HEK293 (cell line): Measurements from ENCODE around the gene SIMC1.

Source experiments
- CTCF ChIP-seq: fragments of 450-650 bp; formaldehyde crosslinking; IDR thresholded peaks from 2 replicates; pipeline ENCODE4 v1.5.1; 2016; ENCODE audit warnings: missing biosample characterization, missing genetic modification characterization
- MYNN ChIP-seq: fragments of 450-650 bp; formaldehyde crosslinking; IDR thresholded peaks from 2 replicates; pipeline ENCODE4 v1.5.1; 2016; ENCODE audit warnings: missing biosample characterization, missing genetic modification characterization, borderline replicate concordance
- OSR2 ChIP-seq: fragments of 450-650 bp; formaldehyde crosslinking; IDR thresholded peaks from 2 replicates; pipeline ENCODE4 v1.5.1; 2016; ENCODE audit warnings: missing biosample characterization, missing genetic modification characterization
- REPIN1 ChIP-seq: fragments of 450-650 bp; formaldehyde crosslinking; IDR thresholded peaks from 2 replicates; pipeline ENCODE4 v1.5.1; 2017; ENCODE audit warnings: missing biosample characterization, missing genetic modification characterization, low read depth
- SP2 ChIP-seq: fragments of 450-650 bp; formaldehyde crosslinking; IDR thresholded peaks from 2 replicates; pipeline ENCODE4 v1.5.1; 2016; ENCODE audit warnings: missing biosample characterization, missing genetic modification characterization
- ZNF274 ChIP-seq, 2 experiments: fragments of 200-500 bp in 1 of 2; fragments of 450-650 bp in 1 of 2; sonication (Bioruptor generic) in 1 of 2; formaldehyde crosslinking in 1 of 2; IDR thresholded peaks; 2 replicates each; pipeline versions ENCODE4 v1.5.1 to v1.6.1; 2014 to 2016; ENCODE audit warnings: borderline replicate concordance in 1 of 2, inconsistent platforms in 1 of 2, low read length in 1 of 2, missing biosample characterization in 1 of 2, missing genetic modification characterization in 1 of 2
- ZNF354C ChIP-seq: fragments of 450-650 bp; formaldehyde crosslinking; IDR thresholded peaks from 2 replicates; pipeline ENCODE4 v1.5.1; 2016; ENCODE audit warnings: missing biosample characterization, missing genetic modification characterization, low read depth, borderline replicate concordance
- ZNF558 ChIP-seq: fragments of 450-650 bp; formaldehyde crosslinking; IDR thresholded peaks from 2 replicates; pipeline ENCODE4 v1.5.1; 2016; ENCODE audit warnings: missing biosample characterization, missing genetic modification characterization
- ZNF707 ChIP-seq: fragments of 450-650 bp; formaldehyde crosslinking; IDR thresholded peaks from 2 replicates; pipeline ENCODE4 v1.5.1; 2016; ENCODE audit warnings: missing biosample characterization, missing genetic modification characterization
- TF ChIP-seq, protein P1 (sequence below): fragments of 450-650 bp; formaldehyde crosslinking; IDR thresholded peaks from 2 replicates; pipeline ENCODE4 v1.5.1; 2016; ENCODE audit warnings: missing biosample characterization, missing genetic modification characterization, borderline replicate concordance

- TF ChIP-seq ZNF354C (tag by site-specific recombination) (no peak), CTCF (tag by site-specific recombination) (no peak), SP2 (tag by site-specific recombination) (no peak), ZNF558 (tag by site-specific recombination) (no peak), MYNN (tag by site-specific recombination) (no peak), OSR2 (tag by site-specific recombination) (no peak), ZNF707 (tag by site-specific recombination) (no peak), REPIN1 (tag by site-specific recombination) (no peak), ZNF274 (IDR thresholded peaks at IDR 0.05; ENCODE audit: low read length) (no peak), ZNF274 (tag by site-specific recombination; IDR thresholded peaks at IDR 0.05; ENCODE audit: borderline replicate concordance) (no peak)
- TF ChIP-seq, protein P1, sequence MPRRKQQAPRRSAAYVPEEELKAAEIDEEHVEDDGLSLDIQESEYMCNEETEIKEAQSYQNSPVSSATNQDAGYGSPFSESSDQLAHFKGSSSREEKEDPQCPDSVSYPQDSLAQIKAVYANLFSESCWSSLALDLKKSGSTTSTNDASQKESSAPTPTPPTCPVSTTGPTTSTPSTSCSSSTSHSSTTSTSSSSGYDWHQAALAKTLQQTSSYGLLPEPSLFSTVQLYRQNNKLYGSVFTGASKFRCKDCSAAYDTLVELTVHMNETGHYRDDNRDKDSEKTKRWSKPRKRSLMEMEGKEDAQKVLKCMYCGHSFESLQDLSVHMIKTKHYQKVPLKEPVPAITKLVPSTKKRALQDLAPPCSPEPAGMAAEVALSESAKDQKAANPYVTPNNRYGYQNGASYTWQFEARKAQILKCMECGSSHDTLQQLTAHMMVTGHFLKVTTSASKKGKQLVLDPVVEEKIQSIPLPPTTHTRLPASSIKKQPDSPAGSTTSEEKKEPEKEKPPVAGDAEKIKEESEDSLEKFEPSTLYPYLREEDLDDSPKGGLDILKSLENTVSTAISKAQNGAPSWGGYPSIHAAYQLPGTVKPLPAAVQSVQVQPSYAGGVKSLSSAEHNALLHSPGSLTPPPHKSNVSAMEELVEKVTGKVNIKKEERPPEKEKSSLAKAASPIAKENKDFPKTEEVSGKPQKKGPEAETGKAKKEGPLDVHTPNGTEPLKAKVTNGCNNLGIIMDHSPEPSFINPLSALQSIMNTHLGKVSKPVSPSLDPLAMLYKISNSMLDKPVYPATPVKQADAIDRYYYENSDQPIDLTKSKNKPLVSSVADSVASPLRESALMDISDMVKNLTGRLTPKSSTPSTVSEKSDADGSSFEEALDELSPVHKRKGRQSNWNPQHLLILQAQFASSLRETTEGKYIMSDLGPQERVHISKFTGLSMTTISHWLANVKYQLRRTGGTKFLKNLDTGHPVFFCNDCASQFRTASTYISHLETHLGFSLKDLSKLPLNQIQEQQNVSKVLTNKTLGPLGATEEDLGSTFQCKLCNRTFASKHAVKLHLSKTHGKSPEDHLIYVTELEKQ = no peak
Measured at GRCh38 chr5:176368726-176369125, 130.5 kb downstream of the SIMC1 start.
